ENCODE measurements around the gene OSBPL1A.

Gene OSBPL1A

DNA sequence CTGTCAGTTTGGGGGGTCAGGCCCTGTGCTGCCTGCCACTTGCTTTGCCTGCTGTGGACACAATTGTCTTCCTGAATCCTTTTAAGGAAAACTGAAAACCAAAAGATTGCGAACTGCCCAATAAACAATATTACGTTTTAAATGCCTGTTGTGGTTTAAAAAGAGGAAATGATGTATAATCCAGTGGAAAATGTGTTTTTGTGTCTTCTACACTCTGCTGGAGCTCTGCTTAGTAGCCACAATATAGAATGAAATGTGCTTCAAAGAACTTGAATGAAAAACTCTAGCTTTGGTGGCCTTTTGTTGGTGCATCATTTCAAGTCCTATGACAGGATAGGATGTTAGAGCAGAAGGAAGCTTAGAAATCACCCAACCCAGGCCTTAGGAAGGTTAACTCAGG lies 282.0 kb downstream of the OSBPL1A start:
- no peak for DNase-seq

DNA sequence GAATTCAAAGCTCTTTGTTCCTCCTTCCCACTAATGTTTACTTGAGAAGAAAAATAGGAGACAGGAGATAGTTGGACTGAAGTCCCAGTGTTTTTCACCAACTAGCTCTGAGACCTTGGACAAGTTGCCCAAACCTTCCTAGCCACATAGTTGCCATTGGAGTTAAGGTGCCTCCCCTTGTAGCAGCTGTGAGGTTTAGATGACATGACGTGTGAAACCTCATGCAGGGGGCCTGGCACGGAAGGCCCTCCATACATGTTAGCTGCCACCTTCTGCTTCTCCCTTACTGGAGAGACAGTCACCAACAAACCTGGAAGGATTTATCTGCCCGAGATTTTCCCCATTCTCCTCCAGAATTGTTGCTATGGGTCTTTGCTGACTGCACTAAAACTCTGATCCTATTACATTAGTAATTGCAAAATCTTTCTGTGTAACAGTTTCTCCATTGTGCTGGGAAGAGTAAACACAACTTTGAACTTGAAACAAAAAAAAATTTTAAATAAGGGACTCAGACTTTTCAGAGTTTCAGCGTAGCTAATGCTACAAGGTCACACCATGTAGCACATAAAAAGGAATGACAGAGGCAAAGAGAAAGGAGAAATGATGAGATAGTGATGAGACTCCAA lies 282.6 kb downstream of the OSBPL1A start:
- no peak for DNase-seq

DNA sequence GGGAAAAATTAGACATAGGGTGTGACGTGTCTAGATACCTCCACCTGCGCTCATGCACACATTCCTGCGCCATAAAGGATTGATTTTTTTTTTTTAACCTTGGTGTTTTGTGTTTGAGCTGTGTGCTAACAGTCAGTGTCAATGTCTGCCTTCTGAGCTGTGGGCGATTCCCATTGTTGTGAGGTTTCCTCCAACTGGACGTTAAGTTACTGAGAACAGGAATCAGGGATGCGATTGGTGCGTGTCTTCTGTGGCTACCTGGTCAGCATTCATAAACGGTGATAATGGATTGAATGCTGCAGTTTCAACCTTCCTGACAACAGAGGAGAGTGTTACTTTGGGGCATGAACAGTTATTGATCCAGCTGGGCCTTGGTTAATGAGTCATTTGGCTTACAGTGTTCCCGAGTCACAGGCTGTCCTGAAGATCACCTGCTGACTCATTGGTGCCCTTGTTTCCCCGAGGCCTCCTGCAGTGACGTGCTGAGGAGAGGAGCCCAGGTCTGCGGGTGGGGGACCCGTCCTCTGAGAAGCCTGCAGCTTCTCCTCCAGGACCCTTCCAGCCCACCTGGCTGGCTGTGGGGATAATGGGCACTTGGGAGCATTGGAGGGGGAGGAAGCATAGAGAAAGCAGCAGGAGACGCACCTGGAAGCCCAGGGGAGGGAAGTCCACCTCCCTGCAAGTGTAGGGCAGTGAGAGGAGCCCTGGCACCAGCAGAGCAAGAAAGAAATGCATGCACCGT lies 284.6 kb downstream of the OSBPL1A start:
- DNase-seq, result no peak

DNA sequence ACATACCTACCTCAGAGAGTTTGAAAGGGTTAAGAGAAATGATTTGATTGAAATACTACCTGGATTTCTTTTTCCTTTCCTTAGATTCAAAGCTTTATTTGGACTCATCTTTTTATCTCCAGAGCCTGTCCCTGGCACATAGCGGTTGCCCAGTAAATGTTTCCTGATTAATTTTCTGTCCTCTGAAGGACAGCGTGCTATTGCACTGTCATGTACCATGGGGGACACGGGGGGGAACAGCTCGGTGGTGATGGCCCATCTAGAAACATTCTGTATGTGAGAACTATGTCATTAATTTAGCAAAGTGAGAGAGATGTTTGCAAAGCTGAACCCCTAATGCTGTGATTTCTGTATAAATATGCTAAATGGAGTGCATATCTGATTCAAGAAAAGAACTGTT lies 285.2 kb downstream of the OSBPL1A start:
- DNase-seq, result no peak

Data from CD4-positive, alpha-beta T cell treated with Interferon gamma for 1 hour (primary cell).